ENCODE data around the gene CHMP2A.
A peak's percentile ranks its signal among the peaks of the same experiment; 100 is the strongest.

The CHMP2A gene

GRCh38 chr19:58569943-58570670, 15.2 kb upstream of the CHMP2A start:
- no peak for DNase-seq

DNA sequence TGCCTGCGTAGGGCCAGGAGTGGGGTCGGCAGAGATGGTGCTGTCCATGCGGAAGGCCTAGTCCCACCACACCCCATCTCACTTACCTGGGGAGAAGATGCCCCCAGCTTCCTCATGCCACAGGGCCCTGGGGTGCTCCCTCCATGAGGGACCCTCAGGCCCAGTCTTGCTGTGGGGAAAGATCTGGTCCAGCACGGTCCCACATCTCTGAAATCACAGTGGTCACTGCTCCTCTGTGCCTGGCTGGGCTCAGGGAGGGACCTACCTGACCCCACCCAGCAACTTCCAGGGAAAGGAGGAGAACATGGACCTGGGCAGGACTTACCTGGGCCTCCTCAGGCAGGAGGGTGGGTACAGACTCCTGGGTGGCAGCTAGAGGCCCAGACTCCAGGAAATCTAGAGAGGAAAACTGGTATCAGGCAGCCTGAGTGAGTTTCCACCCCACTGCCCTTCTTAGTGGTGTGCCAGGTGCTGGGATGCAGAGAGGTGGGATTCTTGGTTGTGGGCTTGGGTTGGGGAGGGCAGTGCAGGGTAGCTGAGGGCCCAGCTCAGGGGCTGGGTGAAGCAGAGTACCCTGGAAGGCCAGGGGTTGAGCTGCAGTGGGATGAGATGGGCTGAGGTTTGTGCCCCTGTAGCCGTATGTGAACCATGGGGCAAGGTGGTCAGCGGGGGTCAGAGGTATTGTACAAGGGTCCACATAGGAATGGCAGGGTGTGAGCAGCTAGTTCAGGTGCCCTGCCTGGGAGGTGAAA, 14.5 kb upstream of the CHMP2A start:
- no peak for DNase-seq

GRCh38 chr19:58568453-58569130, 13.7 kb upstream of the CHMP2A start:
- no peak for DNase-seq

DNA sequence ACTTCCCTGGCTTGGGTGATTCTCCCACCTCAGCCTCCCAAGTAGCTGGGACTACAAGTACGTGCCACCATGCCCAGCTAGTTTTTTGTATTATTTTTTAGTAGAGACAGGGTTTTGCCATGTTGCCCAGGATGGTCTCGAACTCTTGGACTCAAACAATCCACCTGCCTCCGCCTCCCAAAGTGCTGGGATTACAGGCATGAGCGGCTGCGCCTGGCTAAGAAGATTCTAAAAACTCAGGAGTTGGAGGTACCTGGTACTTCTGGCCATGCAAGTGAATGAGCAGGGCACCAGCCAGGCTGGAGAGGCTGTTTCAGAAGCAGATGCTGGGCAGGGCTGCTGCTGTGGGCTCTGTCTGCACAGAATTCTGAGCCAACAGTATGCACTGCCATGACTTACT, 12.1 kb upstream of the CHMP2A start:
- DNase-seq: no peak

- no peak for DNase-seq
Observed at GRCh38 chr19:58563823-58564222, 8.9 kb upstream of the CHMP2A start.

GRCh38 chr19:58563034-58563573, 8.2 kb upstream of the CHMP2A start:
- DNase-seq: no peak

DNA sequence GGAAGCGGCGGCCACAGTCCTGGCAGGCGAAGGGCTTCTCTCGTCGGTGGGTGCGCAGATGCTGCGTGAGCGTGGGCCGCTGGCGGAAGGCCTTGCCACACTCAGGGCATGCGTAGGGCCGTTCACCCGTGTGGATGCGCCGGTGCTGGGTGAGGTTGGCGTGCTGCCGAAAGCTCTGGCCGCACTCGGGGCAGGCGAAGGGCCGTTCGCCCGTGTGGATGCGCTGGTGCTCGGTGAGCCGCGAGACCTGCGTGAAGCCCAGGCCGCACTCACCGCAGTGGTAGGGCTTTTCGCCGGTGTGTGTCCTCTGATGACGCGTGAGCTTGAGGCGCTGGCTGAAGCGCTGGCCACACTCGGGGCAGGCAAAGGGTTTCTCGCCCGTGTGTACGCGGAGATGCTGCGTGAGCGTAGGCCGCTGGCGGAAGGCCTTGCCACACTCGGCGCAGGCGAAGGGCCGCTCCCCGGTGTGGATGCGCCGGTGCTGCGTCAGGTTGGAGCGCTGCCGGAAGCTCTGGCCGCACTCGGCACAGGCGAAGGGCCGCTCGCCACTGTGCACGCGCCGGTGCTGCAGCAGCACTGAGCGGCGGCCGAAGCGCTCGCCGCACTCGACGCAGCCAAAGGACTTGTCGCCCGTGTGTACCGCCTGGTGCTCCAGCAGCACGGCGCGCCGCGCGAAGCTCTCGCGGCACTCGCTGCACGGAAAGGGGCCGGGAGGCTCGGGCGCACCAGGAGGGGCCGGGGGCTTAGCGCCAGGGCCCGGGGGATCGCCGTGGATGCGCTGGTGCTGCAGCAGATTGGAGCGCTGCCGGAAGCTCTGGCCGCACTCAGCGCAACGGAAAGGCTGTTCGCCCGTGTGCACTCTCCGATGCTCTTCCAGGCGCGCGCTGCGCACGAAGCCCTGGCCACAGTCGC, 7.5 kb upstream of the CHMP2A start:
- peak in 2 of 5 experiments; percentile 21 to 79 for DNase-seq

DNA sequence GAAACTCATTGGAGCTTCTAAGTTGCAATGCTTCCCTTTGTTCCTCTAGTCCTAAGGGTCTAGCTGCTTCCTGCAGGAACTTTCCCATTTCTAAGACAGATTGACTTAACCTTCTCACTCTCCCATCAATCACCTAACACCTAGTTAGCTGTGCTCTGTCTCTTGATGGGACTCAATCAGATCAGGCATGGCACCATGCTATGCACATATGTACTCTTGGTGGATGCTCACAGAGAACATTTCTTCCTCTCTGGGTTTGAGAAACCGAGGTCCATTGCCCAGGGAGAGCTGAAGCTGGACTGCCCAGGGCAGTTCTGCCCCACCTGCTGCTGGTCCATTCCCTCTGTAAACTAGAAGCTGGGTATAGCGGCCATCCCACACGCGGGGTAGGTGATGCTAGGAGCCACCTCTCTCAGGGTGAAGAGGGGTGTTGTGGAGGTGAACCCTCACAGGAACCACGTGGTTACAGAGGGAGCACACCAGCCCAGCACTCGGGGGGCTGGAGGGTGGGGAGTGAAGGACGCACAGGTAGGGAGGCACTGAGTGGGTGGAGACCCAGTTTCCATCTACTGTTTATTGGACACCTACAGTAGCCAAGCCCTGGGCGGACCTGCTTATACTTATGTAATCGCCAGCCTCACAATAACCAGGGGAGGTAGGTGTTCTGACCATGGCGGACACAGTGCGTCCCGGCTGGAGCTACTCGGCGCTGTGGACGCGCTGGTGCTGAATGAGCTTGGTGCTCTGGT, 6.6 kb upstream of the CHMP2A start:
- DNase-seq: no peak

DNA sequence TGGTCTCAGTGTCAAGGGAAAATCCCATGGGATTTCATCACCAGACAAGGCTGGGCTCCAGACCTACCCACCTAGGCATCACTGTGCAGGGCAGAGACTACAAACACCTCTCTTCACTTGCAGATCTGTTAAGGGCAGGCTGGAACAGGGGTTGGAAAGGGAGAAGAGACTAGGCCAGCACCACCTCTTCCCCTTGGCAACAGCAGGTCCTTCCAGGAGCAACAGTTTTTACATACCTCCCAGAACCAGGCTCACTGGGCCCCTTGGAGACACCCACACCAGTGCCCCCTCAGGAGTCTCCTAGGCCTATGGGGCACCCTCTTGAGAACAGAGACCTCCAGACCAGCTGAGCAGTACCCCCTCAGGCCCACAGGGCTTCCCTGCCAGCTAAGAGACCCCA, 6.0 kb upstream of the CHMP2A start:
- DNase-seq: no peak

DNA sequence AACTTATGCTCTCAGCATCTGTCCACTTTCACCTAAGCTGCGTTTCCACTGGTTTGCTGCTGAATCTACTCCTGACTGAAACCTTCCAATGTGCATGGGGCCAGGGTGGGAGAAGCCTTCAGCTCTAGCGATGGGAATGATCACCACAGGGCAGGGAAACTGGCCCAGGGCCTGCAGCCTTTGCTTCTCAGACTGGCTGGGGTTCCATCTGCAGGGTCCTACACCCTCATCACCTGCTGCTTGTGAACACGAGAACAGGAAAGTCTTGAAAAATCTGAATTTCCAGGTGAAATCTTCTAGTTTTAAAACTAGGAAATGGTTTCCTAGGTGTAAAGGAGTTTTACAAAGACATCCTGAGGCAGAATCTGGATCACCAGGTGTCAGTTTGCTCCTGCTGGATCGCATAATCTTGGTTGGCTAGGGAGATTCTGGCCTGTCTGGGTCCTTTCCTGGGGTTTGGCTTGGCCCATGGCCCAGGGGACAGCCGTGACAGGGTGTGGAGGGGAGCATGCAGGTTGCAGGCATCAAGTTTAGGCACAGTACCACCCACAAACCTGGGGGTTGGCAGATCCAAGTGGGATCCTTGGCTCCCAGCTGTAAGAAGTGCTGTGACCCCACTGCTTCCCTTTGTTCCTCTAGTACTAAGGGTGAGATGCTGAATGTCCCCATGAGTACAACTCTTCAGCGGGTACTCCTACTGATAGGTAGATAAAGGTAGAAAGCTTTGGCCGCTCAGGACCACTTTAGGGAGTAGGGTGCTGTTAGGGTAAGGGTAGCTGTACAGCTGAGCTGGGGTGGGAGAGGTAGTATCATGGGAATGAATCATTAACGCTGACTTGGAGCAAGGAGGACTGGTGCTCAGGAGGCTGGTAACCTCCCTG, 5.3 kb upstream of the CHMP2A start:
- no peak for DNase-seq

- peak in 3 of 5 experiments; percentile 38 to 78 (median 45) for DNase-seq
Observed at GRCh38 chr19:58559275-58560006, 4.5 kb upstream of the CHMP2A start.

DNA sequence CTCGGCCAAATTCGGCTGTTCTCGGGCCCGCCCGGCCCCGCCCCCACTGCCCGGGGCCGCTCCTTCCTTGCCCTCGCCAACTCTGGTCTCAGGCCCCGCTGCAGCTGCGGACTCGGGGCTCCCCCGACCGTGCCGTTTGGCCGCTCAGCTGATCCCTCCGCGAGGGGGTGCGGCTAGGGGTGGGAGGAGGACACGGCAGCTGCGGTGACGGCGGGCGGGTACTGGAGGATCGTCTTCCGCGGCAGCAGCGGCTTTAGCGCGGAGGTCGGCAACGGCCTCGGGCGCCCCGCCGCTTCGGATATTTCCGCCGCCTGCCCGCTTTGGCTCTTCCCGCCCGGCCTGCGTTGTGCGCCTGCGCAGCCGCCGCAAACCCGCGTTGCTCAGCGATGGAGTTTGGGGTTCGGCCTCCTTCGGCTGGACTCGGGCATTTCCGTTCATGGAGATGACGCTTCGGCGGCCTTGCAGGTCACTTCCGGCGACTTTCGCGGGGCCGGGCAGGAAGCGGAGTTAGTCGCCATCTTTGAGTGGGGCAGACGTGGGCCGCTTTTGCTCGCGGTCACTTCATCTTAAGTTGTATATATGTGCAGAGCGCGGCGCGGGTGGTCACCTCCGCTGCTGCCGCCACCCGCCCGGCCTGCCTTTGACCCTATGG, 3.8 kb upstream of the CHMP2A start:
- peak; percentile 99 to 100 (median 99) for DNase-seq

DNA sequence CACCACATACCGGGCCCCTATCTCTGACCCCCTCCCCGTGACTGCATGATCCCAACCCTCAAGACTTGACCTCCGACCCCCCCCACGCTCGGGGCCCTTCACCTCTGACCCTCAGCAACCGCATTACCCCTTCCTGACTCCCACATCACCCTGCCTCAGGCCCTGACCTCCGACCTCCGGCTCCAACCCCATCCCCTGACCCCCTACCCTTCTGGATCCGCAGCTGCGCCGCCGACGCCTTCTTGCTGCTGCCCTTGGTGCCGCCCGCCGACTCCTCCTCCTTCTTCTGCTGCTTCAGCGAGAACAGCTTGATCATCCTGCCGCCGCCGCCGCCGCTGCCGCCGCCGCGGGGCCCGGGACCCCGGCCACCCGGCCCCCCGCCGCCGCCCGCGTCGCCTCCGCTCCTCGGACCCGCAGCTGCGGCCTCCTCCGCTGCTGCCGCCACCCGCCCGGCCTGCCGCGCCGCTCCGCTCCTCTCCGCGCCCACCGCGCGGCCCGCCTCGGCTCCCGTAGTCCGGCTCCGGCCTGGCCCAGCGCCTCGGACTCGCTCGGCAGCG, 3.2 kb upstream of the CHMP2A start, which contains the start of gene UBE2M:
Gene UBE2M (minus strand): TSS at position 546 of the 557 bp plus-strand sequence. CDS start 230 bp downstream, at position 316.
- peak in 4 of 5 experiments; percentile 34 to 81 (median 52) for DNase-seq

GRCh38 chr19:58557221-58558065, 2.5 kb upstream of the CHMP2A start:
- DNase-seq: no peak

GRCh38 chr19:58556622-58557220, 1.8 kb upstream of the CHMP2A start:
- DNase-seq: no peak

DNA sequence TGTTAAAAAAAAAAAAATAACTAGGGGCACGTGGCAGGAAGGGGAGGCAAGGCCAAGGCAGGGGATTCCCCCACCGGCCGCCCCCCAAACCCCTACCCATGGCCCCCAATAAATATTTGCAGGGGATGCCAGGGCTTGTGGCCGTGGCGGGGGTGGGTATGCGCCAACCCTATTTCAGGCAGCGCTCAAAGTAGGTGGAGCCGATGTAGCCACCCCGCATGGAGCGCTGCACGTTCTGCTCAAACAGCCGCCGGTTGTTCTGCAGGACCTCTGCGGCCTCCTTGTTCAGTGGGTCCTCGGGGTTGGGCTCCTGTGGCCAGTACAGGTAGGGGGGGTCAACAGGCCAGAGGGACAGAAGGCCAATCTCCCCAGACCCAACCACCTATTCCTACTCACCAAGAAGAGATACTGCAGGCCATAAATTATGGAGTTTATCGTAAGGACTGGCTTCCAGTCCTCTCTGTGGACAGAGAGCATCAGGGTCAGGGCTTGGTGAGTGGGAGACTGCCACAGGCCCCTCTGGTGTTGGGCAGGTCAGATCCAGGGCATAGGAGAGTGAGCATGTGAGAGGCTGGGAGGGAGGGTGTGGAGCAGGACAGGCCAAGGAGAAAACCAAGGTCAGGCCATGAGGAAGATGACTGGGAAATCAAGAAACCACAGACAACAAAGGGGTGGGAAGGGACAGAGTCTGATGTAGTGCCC, 1.2 kb upstream of the CHMP2A start:
- no peak for DNase-seq

Data from T-helper 2 cell (primary cell).